Vagina (tissue), 2 donors: ENCODE measurements around the gene PGM2.

Source experiments
- POLR2A ChIP-seq, 2 donors: fragments of 450-650 bp; IDR thresholded peaks; one replicate each; pipeline ENCODE4 v1.6.1; 2017; ENCODE audit warnings: antibody characterized with exemption in 2 of 2, mild to moderate bottlenecking in 2 of 2, moderate library complexity in 2 of 2
- TF ChIP-seq, protein P1 (sequence below), 3 experiments: fragments of 450-650 bp in 2 of 3; fragments of 200-600 bp in 1 of 3; sonication (generic) in 1 of 3; IDR thresholded peaks; one replicate each; pipeline ENCODE4 v1.5.1; 2017 to 2019; ENCODE audit warnings: antibody characterized with exemption in 3 of 3, mild to moderate bottlenecking in 2 of 3, moderate library complexity in 2 of 3

GRCh38 chr4:37893164-37893563, 66.7 kb downstream of the PGM2 start:
- TF ChIP-seq, protein P1, sequence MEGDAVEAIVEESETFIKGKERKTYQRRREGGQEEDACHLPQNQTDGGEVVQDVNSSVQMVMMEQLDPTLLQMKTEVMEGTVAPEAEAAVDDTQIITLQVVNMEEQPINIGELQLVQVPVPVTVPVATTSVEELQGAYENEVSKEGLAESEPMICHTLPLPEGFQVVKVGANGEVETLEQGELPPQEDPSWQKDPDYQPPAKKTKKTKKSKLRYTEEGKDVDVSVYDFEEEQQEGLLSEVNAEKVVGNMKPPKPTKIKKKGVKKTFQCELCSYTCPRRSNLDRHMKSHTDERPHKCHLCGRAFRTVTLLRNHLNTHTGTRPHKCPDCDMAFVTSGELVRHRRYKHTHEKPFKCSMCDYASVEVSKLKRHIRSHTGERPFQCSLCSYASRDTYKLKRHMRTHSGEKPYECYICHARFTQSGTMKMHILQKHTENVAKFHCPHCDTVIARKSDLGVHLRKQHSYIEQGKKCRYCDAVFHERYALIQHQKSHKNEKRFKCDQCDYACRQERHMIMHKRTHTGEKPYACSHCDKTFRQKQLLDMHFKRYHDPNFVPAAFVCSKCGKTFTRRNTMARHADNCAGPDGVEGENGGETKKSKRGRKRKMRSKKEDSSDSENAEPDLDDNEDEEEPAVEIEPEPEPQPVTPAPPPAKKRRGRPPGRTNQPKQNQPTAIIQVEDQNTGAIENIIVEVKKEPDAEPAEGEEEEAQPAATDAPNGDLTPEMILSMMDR (IDR thresholded peaks at IDR 0.05): no peak
- TF ChIP-seq POLR2A (IDR thresholded peaks at IDR 0.05): no peak
